GM18502 (cell line): ENCODE measurements around the gene SLAMF8.

Experiments used
- ATAC-seq: cut with Tn5 transposase; IDR thresholded peaks from one replicate; pipeline ENCODE4 v1.9.1; 2021; ENCODE audit warnings: mild to moderate bottlenecking; ENCODE audit not compliant: unreplicated experiment, poor library complexity

SLAMF8 gene

GRCh38 chr1:159868766-159869165 lies 42.1 kb downstream of the SLAMF8 start:
- peak; percentile 28 for ATAC-seq

- ATAC-seq, result peak; percentile 73
These were observed 42.5 kb downstream of the SLAMF8 start for GRCh38 chr1:159869173-159869572.

GRCh38 chr1:159869607-159870006 lies 42.9 kb downstream of the SLAMF8 start:
- ATAC-seq, result no peak

GRCh38 chr1:159870704-159871103 lies 44.0 kb downstream of the SLAMF8 start:
- no peak for ATAC-seq

GRCh38 chr1:159872891-159873290 lies 46.2 kb downstream of the SLAMF8 start:
- ATAC-seq, result no peak

GRCh38 chr1:159873530-159874143 lies 47.0 kb downstream of the SLAMF8 start:
- no peak for ATAC-seq

- no peak for ATAC-seq
These were observed 51.2 kb downstream of the SLAMF8 start for GRCh38 chr1:159877695-159878444.

- ATAC-seq, result no peak
These were observed 52.5 kb downstream of the SLAMF8 start for GRCh38 chr1:159879136-159879535.

GRCh38 chr1:159879977-159880376 lies 53.3 kb downstream of the SLAMF8 start:
- ATAC-seq, result no peak

GRCh38 chr1:159880430-159880829 lies 53.8 kb downstream of the SLAMF8 start:
- no peak for ATAC-seq

- ATAC-seq, result no peak
These were observed 55.2 kb downstream of the SLAMF8 start for GRCh38 chr1:159881622-159882526.

GRCh38 chr1:159882527-159882862 lies 55.8 kb downstream of the SLAMF8 start:
- ATAC-seq, result no peak

GRCh38 chr1:159883134-159883533 lies 56.5 kb downstream of the SLAMF8 start:
- no peak for ATAC-seq

- no peak for ATAC-seq
These were observed 57.6 kb downstream of the SLAMF8 start for GRCh38 chr1:159884296-159884695.
